ENCODE measurements around the gene RIPK1.

The RIPK1 gene

GRCh38 chr6:3128356-3129108, 60.2 kb downstream of the RIPK1 start:
- Histone ChIP-seq H3K27me3 (no peaks in the 10 kb centered on the region), H3K4me1 (peaks cover 4% of the 10 kb centered on the region), H3K9me3 (no peaks in the 10 kb centered on the region), H3K4me3 (ENCODE audit: low read depth, low read length) (no peak overlapping the region), H3K36me3 (peaks cover 10% of the 10 kb centered on the region)
- no peak for DNase-seq
- TF ChIP-seq CTCF (IDR thresholded peaks at IDR 0.05; ENCODE audit: low read depth, low read length), result no peak

GRCh38 chr6:3131695-3132094, 63.4 kb downstream of the RIPK1 start:
- H3K27me3 ChIP-seq, result no peaks in the 10 kb centered on the region
- H3K4me3 ChIP-seq (ENCODE audit: low read depth, low read length), result no peak overlapping the region
- H3K9me3 ChIP-seq, result no peaks in the 10 kb centered on the region
- H3K4me1 ChIP-seq, result peaks cover 3% of the 10 kb centered on the region; the same call in 1 of the 2 replicates
- DNase-seq, result no peak
- H3K36me3 ChIP-seq, result peaks cover 10% of the 10 kb centered on the region
- TF ChIP-seq CTCF (IDR thresholded peaks at IDR 0.05; ENCODE audit: low read depth, low read length), result no peak

- no peak for DNase-seq
- H3K36me3 ChIP-seq, result peaks cover 18% of the 10 kb centered on the region
- no peaks in the 10 kb centered on the region for H3K27me3 ChIP-seq
- H3K4me3 ChIP-seq (ENCODE audit: low read depth, low read length), result no peak overlapping the region
- no peaks in the 10 kb centered on the region for H3K9me3 ChIP-seq
- no peak for TF ChIP-seq CTCF (IDR thresholded peaks at IDR 0.05; ENCODE audit: low read depth, low read length)
- H3K4me1 ChIP-seq, result peaks cover 3% of the 10 kb centered on the region
Observed at GRCh38 chr6:3133515-3133914, 65.2 kb downstream of the RIPK1 start.

GRCh38 chr6:3135668-3136291, 67.5 kb downstream of the RIPK1 start:
- no peak for TF ChIP-seq CTCF (IDR thresholded peaks at IDR 0.05; ENCODE audit: low read depth, low read length)
- no peak for DNase-seq
- peaks cover 19% of the 10 kb centered on the region for H3K36me3 ChIP-seq
- H3K27me3 ChIP-seq, result no peaks in the 10 kb centered on the region
- H3K4me3 ChIP-seq (ENCODE audit: low read depth, low read length), result no peak overlapping the region
- H3K9me3 ChIP-seq, result no peaks in the 10 kb centered on the region
- H3K4me1 ChIP-seq, result peaks cover 14% of the 10 kb centered on the region

- Histone ChIP-seq H3K9me3 (no peaks in the 10 kb centered on the region), H3K36me3 (peaks cover 19% of the 10 kb centered on the region), H3K27me3 (no peaks in the 10 kb centered on the region), H3K4me1 (peaks cover 14% of the 10 kb centered on the region), H3K4me3 (ENCODE audit: low read depth, low read length) (no peak overlapping the region)
- DNase-seq, result no peak
- TF ChIP-seq CTCF (IDR thresholded peaks at IDR 0.05; ENCODE audit: low read depth, low read length), result no peak
Observed at GRCh38 chr6:3136292-3137011, 68.2 kb downstream of the RIPK1 start.
